K562 (cell line): ENCODE data around the gene CCL27. TPM values are rescaled to one million over a fixed set of nuclear protein-coding genes. Genes with fewer than 3 reads are reported as not detected.

Source experiments
- ATAC-seq: fragments of 200-7000 bp; cut with Tn5 transposase; 3 replicates; pipeline ENCODE4 v1.9.1; 2020; ENCODE audit warnings: moderate library complexity
- BruUV-seq: library from RNA; stranded (reverse); fragments of 400-500 nt; replicated peaks from 2 replicates; lab custom pipeline; 2021; lab: Mats Ljungman, UMichigan
- CTCF ChIA-PET: fragments of 300-600 bp; formaldehyde crosslinking; extraction: SDS; loops from one replicate; lab custom pipeline; 2021; ENCODE audit warnings: low intra/inter-chr PET ratio; lab: Yijun Ruan, JAX
- POLR2A ChIA-PET: fragments of 300-600, 350-650 bp; sonication (Branson Sonifier 250); formaldehyde crosslinking; extraction: SDS; loops from one replicate; lab custom pipeline; 2021; ENCODE audit warnings: antibody characterized with exemption, inconsistent platforms; lab: Yijun Ruan, JAX
- DNase-seq, 4 experiments: peaks; one replicate each; pipeline versions ENCODE4 v3.0.0 to v3.0.0-alpha.2; 2011 to 2018; ENCODE audit warnings: low spot score in 3 of 4, mixed read lengths in 3 of 4; ENCODE audit errors: extremely low read depth in 1 of 4
- FAIRE-seq: peaks from 2 replicates; lab custom pipeline; 2011; peaks lifted over from hg19 to GRCh38; lab: Jason Lieb, UNC
- H2AFZ ChIP-seq: 2 replicates; pipeline ENCODE4 v1.6.0; 2011; ENCODE audit warnings: low read depth, low read length, control low read depth, inconsistent platforms
- H3K27ac ChIP-seq: fragments of 200-600 bp; 3 replicates; pipeline ENCODE4 v1.8.0; 2011; ENCODE audit warnings: low read depth, mild to moderate bottlenecking, control low read depth, inconsistent platforms, low read length, moderate library complexity, mixed read lengths; ENCODE audit errors: extremely low read depth
- H3K27me3 ChIP-seq, 2 experiments: fragments of 300-600 bp in 1 of 2; 2 replicates in 1 of 2; 3 replicates in 1 of 2; pipeline versions ENCODE4 v1.6.0 to v1.8.0; 2011; ENCODE audit warnings: inconsistent platforms in 2 of 2, low read length in 2 of 2, mild to moderate bottlenecking in 1 of 2, mixed read lengths in 1 of 2, moderate library complexity in 1 of 2; ENCODE audit not compliant: control insufficient read depth in 2 of 2, insufficient read depth in 2 of 2
- H3K36me3 ChIP-seq: fragments of 300-600 bp; 3 replicates; pipeline ENCODE4 v1.8.0; 2011; ENCODE audit warnings: mild to moderate bottlenecking, low read length, inconsistent platforms; ENCODE audit not compliant: control insufficient read depth, insufficient read depth
- H3K4me1 ChIP-seq, 2 experiments: fragments of 200-600 bp in 1 of 2; replicated peaks in 1 of 2; 2 replicates in 1 of 2; 3 replicates in 1 of 2; pipeline versions ENCODE4 v1.5.1 to v1.8.0; 2011; ENCODE audit warnings: inconsistent platforms in 2 of 2, low read length in 2 of 2, mild to moderate bottlenecking in 1 of 2, mixed read lengths in 1 of 2, moderate library complexity in 1 of 2; ENCODE audit not compliant: control insufficient read depth in 2 of 2, insufficient read depth in 2 of 2
- H3K4me2 ChIP-seq: 2 replicates; pipeline ENCODE4 v1.6.1; 2011; ENCODE audit warnings: low read length, control low read depth, inconsistent platforms, mixed read lengths; ENCODE audit not compliant: insufficient read depth
- H3K4me3 ChIP-seq: fragments of 200-600 bp; sonication (generic), shearing (Covaris generic); 2 replicates; pipeline ENCODE4 v1.5.1; 2016; ENCODE audit warnings: control low read depth, inconsistent platforms
- H3K79me2 ChIP-seq: fragments of 200-600 bp; 3 replicates; pipeline ENCODE4 v1.8.0; 2011; ENCODE audit warnings: low read length, inconsistent platforms; ENCODE audit not compliant: control insufficient read depth, insufficient read depth
- H3K9ac ChIP-seq, 2 experiments: 2 replicates each; pipeline versions ENCODE4 v1.6.0 to v1.6.1; 2011; ENCODE audit warnings: low read depth in 2 of 2, low read length in 2 of 2, control low read depth in 1 of 2, inconsistent platforms in 1 of 2, mild to moderate bottlenecking in 1 of 2, mixed read lengths in 1 of 2; ENCODE audit not compliant: insufficient read depth in 1 of 2
- H3K9me1 ChIP-seq: one replicate; pipeline ENCODE4 v1.6.0; 2011; ENCODE audit warnings: inconsistent platforms, mild to moderate bottlenecking, low read length, moderate library complexity; ENCODE audit not compliant: control insufficient read depth, insufficient read depth
- H3K9me3 ChIP-seq: replicated peaks from 2 replicates; pipeline ENCODE4 v1.5.1; 2011; ENCODE audit warnings: low read depth, low read length, inconsistent platforms; ENCODE audit not compliant: control insufficient read depth, insufficient read depth
- H4K20me1 ChIP-seq: replicated peaks from 2 replicates; pipeline ENCODE4 v1.6.1; 2011; ENCODE audit warnings: low read length, inconsistent platforms, mixed read lengths; ENCODE audit not compliant: control insufficient read depth, insufficient read depth
- BRD9 ChIP-seq: fragments of 450-650 bp; IDR thresholded peaks from 2 replicates; pipeline ENCODE4 v1.6.1; 2018; ENCODE audit warnings: low read depth; ENCODE audit not compliant: partially characterized antibody
- CEBPZ ChIP-seq: fragments of 150-350 bp; IDR thresholded peaks from 2 replicates; pipeline ENCODE4 v1.6.1; 2014; ENCODE audit warnings: low read depth, mild to moderate bottlenecking, low read length, borderline replicate concordance
- CREBBP ChIP-seq: IDR thresholded peaks from one replicate; pipeline ENCODE4 v1.6.1; 2012; ENCODE audit warnings: low read depth, mild to moderate bottlenecking, control low read depth, inconsistent platforms, low read length
- CXXC5 ChIP-seq: fragments of 250-450 bp; sonication (Bioruptor Pico); IDR thresholded peaks from 2 replicates; pipeline ENCODE4 v1.8.0; 2022; ENCODE audit warnings: inconsistent platforms, mild to moderate bottlenecking, moderate library complexity
- SNIP1 ChIP-seq: fragments of 450-650 bp; IDR thresholded peaks from 2 replicates; pipeline ENCODE4 v1.7.1; 2017; ENCODE audit warnings: low read depth, mild to moderate bottlenecking
- ZMIZ1 ChIP-seq, 2 experiments: fragments of 150-350 bp in 1 of 2; IDR thresholded peaks; 2 replicates each; pipeline ENCODE4 v1.6.1; 2012 to 2016; ENCODE audit warnings: low read depth in 2 of 2, low read length in 2 of 2, mild to moderate bottlenecking in 1 of 2, moderate library complexity in 1 of 2
- WGBS: fragments of 100-300 bp; shearing (Covaris generic); methylation state at CpG from one replicate; pipeline ENCODE4 v1.1.6; 2016; ENCODE audit warnings: low coverage, mixed read lengths; ENCODE audit not compliant: insufficient coverage; ENCODE audit errors: missing lambda C conversion rate; 5-methylcytosine and 5-hydroxymethylcytosine counted together
- in situ Hi-C: fragments of 300-500 bp; cut with MboI; formaldehyde crosslinking; loops from 4 replicates; pipeline ENCODE4 v1.15.0; 2018; ENCODE audit warnings: inconsistent platforms, mixed read lengths
- intact Hi-C: fragments of 100-400 bp; cut with micrococcal nuclease; formaldehyde crosslinking; loops from 2 replicates; pipeline ENCODE4 v1.14.2; 2022
- polyA plus RNA-seq, 8 experiments: library from polyadenylated mRNA; depleted of rRNA in 4 of 8; stranded (reverse) in 5 of 8; unstranded in 3 of 8; fragments of >200 nt; fragmentation: Nextera tagmentation in 2 of 8; fragmentation: Illumina TruSeq in 1 of 8; extraction: Ambion mirVana in 2 of 8; extraction: Trizol in 1 of 8; gene quantifications; 2 replicates each; pipeline versions ENCODE4 v1.2.1 to v1.2.3, GENCODE V29; 2011 to 2014; ENCODE audit warnings: inconsistent platforms in 1 of 8, missing spikeins in 1 of 8
- total RNA-seq, 7 experiments: library from RNA; depleted of rRNA in 6 of 7; stranded (reverse); fragments of >200 nt in 6 of 7; fragmentation: Illumina TruSeq in 2 of 7; extraction: Trizol in 2 of 7; gene quantifications; 2 replicates each; pipeline versions ENCODE4 v1.2.1 to v1.2.3, GENCODE V29; 2011 to 2021; ENCODE audit warnings: low replicate concordance in 1 of 7

CCL27 gene
- total and polyA plus RNA-seq, 9 of the 15 experiments (the other 6 are each of a cell fraction or from before 2014, with no cell fraction given), result 0.10 to 0.53 (median 0.27) TPM; not detected in 5

GRCh38 chr9:34642679-34643078 is 19.8 kb downstream of the CCL27 start:
- FAIRE-seq (no peak), ATAC-seq (no peak), DNase-seq (no peak)
- no TSS peak for BruUV-seq
- H3K4me1 ChIP-seq, result peaks cover 14 to 18% of the 10 kb centered on the region in 2 experiments; a peak in 4 of 5 replicates
- no peak overlapping the region for H2AFZ ChIP-seq
- in situ Hi-C loops, result no loop called here
- WGBS, result 60% methylated on average over 1 of the region's 1 CpG
- H4K20me1 ChIP-seq, result no peaks in the 10 kb centered on the region
- no peak overlapping the region for H3K4me3 ChIP-seq
- intact Hi-C loops, result no loop called here
- CTCF ChIA-PET, result no interaction called here
- H3K9me1 ChIP-seq, result no peaks in the 10 kb centered on the region
- TF ChIP-seq CREBBP (no peak), ZMIZ1 (IDR thresholded peaks at IDR 0.05; ENCODE audit: low read depth in 2 of 2, low read length in 2 of 2) (no peak), CEBPZ (no peak), BRD9 (no peak), SNIP1 (no peak), CXXC5 (CRISPR knock-in tag) (no peak)
- TF ChIP-seq, all 486 proteins: peak for 0
- H3K79me2 ChIP-seq, result peaks cover 11% of the 10 kb centered on the region
- H3K36me3 ChIP-seq, result no peaks in the 10 kb centered on the region
- H3K9ac ChIP-seq, result no peak overlapping the region
- H3K27me3 ChIP-seq, result no peaks in the 10 kb centered on the region
- POLR2A ChIA-PET, result interaction anchor here (0.6 to 0.8 kb wide), 2 partner anchors 8 to 24 kb away, joined by 3 to 6 read pairs; no protein-coding TSS in a partner anchor
- H3K4me2 ChIP-seq, result no peak overlapping the region
- no peaks in the 10 kb centered on the region for H3K9me3 ChIP-seq
- no peak overlapping the region for H3K27ac ChIP-seq
